Measurements from ENCODE around the gene MEIS1.
"Not testable (repeated sequence)": the region's sequence is repeated elsewhere in the genome, so short reads cannot be mapped to it uniquely, and the experiment has no call there.

MEIS1 gene

DNA sequence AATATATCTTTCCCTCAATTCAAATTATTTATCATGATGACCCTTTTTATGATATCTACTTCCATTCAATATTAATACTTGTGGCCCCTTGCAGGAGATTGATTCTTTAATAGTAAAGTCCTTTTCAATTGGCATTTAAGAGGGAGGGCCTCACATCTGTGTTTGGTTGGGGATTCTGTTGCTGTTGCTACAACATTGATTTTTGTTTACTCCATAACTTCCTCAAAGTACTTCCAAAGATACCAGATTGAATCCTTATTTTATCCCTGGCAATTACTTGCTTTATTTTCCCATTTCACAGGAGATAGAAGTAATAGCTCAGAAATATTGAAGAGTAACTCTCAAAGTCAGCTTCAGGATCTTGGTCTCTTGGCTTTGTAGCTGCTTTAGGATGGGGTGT is 32.8 kb downstream of the MEIS1 start:
- no peak for DNase-seq (ENCODE audit: low read depth, low spot score)

DNA sequence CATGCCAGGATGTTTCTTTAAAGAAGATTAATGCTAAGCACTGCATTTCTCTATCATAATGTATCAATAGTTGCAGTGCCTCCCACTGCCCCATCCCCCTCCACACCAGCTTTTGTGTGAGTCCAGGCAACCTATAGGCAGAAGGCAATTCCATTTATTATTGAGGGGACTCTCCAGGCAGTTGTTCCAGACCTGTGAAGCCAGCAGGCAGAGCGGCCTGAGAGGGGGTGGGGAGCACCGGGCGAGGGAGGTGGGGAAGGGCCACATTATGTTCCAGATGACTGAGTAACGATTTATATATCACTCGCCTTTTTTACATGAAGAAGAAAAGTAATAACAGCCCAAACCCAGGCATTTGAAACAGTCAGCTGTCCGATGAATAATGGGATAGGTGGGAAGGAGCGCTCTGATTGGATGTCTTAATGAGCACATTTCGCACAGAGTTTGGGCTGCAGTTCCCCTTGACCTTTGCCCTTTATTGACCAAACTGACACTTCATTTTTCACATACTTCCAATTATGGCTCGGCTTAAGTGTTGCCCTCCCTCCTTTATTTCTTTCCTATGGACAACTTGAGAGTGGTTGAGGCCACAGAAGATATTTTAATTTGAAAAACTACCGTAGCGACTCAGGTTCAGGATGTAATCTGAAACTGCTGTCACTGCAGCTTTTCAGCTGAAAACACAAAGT is 34.4 kb downstream of the MEIS1 start:
- DNase-seq (ENCODE audit: low read depth, low spot score), result no peak

DNA sequence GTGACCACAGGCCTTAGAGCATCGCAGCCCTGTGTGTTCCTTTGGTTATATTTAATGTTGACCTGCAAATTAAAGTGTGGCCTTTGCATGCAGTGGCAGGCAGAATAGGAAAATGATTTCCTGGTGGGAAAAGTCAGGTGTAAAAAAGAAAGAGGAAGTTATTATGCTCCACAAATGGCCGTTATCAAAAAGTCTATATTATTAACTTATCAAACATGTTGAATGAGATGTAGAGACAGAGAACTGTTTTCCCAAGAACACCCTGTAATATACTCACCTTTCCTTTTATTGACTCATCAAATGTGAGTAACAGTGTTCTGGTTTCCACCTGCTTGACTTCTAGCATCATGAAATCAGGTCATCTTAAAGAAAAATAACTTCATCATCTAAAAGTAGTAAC is 35.3 kb downstream of the MEIS1 start:
- no peak for DNase-seq (ENCODE audit: low read depth, low spot score)

DNA sequence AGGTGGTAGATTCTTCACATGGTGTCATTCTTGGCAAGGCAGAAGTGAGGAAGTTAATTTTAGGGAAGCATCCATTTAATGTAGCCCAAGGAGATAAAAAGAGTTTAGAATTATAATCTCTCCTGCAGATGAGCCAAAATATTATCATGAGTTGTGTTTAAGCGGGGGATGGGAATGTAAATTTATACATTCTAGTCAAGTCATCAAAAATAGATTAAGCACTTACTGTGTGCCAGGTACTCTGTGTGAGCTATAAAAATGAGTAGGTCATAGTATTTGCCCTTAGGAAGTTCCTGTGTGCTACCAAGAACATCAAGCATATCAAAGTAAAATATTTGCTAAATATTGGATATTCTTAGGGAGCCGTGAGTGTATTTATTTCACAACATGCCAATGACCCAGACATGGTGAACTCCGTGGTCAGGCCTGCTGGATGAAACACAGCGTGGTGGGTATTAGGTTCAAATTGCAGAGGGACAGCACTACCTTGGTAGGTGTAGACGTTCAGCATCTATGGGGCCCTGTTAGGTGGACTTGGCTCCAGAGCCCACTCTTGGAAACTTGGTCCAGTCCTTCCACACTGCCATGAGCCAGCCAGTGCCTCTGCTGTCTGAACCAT is 37.4 kb downstream of the MEIS1 start:
- no peak for DNase-seq (ENCODE audit: low read depth, low spot score)

DNA sequence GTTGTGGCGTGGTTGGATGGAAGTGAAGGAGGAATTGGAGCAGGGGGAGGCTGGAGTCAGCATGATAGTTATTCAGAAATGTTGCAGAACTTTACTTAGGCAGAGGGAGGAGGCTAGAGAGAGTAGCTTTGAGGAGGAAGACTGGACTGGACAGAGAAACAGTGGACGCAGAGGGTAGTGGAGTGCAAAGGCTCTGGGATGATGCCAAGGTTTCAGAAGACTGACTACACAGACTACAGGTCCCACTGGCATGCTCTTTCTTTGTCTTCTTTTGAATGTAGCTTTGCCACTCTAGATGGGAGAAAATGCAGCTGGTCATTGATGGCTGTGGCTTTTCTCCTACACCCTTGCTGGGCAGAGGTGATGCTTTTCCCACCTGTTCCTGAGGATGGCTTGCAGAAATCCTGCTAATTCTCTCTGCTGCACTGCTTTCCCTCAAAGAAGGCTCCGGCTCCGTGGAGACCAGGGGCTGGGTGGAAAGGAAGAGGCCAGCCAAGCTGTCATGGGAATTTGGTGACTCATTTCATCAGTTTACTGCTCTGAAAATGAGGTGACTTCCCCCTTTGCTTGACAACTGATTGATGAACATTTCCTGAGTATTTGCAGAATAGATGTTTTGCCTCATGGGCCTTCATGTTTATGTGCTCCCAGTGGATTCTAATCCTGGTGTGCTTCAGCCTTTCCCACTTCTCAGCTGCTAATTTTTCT is 42.4 kb downstream of the MEIS1 start:
- peak; percentile 5 for DNase-seq (ENCODE audit: low read depth, low spot score)

DNA sequence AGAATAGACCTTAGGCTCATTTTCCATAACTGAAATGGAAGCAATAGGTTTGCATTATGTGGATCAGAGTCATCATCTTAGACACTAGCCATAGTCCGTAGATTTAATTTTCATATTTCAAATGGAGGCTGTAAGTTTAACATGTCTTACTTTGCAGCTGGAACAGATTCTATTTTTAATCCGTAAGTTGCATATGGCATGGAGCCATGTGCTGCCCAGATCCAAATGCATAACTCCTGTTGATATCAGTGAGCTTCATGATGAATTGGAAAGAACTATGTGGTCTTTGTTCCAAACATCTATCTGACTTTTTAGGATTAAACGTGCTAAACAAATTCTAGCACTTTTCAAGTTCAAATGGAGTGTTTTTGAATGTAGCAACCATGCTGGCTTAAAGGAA is 43.4 kb downstream of the MEIS1 start:
- DNase-seq (ENCODE audit: low read depth, low spot score), result no peak

DNA sequence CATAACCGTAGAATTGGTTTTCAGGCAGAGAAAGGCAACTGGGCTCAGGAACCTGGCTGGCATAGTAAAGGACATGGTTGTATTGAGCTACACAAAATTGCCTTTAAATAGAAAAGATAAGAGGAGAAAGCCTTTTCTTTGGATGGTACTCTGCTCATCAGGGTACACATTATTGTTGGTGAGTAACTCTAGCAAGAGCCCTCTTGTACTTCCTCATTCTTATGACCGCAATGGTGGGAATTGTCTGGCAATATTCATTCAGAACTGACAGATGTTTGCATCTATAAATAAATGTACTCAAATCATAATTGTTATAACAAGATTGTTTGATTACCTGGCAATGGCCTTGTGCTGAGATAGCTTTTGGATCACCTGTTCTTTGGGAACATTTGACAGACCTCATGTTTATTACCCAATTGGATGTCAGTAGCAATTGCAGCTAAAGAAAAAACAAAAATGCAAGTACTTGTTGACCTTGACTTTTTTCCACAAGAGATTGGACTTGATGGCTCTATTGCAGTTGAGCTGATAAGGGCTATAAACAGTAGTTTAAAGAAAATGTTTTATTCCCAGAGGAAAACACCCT is 43.9 kb downstream of the MEIS1 start:
- no peak for DNase-seq (ENCODE audit: low read depth, low spot score)

DNA sequence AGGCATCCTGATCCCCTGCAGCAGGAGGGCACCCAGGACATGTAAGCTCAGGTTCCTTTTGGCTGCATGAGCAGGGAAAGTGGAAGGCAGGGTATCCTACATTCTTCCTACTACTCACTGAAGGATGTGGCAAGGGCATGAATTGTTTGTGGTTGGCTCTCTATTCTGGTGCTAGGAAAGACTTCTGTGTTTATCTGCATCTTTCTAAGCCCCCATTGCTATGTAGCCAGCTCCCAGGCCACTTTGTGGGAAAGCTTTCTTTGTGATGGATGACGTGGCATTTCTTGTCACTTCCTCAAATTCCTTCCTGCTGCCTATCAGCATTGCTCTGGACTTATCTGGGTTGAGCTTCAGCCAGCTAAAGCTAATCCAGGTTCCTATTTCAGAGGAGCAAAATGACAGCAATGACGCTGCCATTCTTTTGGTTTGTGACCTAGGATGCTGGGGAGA is 46.2 kb downstream of the MEIS1 start:
- DNase-seq (ENCODE audit: low read depth, low spot score), result peak; percentile 88

DNA sequence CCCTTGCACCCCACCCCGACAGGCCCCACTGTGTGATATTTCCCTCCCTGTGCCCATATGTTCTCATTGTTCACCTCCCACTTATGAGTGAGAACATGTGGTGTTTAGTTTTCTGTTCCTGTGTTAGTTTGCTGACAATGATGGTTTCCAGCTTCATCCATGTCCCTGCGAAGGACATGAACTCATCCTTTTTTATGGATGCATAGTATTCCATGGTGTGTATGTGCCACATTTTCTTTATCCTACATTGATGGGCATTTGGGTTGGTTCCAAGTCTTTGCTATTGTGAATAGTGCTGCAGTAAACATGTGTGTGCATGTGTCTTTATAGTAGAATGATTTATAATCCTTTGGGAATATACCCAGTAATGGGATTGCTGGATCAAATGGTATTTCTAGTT is 50.3 kb downstream of the MEIS1 start:
- not testable (repeated sequence) for DNase-seq (ENCODE audit: low read depth, low spot score)

DNA sequence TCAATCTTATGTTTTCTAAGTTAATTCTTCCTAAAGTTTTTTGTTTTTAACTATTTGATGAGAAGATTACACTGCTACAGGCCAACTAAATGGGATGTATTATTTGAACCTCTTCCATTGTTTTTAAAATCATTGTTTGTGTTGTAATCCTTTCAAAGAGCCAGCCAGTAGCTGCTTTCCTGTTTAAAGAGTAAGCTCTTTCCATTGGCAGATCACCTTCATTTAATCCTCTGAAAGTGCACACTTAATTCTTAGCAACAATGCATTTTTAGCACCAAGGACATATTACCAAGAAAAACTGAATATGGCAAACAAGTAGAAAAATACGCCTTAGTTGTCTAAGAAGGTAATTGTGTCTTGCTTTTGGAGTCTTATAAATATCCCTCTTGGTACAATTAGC is 54.0 kb downstream of the MEIS1 start:
- no peak for DNase-seq (ENCODE audit: low read depth, low spot score)

DNA sequence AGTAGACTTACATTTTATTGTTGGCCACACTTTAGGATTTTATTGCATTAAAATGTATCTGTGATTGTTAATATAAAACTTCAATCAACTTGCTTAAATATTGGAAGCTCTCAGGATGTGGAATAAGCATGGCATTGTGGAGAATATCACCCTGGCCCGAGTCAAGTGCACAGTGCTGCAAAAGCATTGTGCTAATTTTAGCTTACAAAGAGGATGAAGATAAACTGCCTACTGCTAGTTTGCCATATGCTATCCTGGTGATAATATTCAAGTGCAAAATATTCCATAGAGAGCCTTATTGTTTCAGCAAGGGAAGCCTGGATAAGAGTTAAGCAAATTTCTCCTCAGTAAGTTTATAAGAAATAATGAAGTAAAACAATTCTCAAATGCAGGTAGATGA is 54.5 kb downstream of the MEIS1 start:
- no peak for DNase-seq (ENCODE audit: low read depth, low spot score)

DNA sequence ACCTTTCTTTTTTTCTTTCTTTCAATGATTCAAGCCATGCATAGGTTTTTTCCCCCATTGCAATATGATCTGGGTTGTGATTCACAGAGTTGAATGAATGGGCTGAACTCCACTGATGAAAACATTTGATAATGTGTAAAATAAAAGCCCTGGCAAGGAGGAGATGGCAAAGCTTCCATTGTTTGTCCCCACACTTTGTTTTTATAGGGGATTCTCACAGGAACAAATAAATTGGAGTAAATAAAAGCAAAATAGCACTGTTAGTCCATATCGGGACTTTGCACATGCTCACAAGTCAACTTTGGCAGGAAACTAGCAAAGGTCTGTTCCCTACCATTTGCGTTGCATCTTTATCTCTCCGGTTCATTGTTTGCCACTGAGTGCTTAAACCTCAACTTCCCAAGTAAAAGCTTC is 55.7 kb downstream of the MEIS1 start:
- no peak for DNase-seq (ENCODE audit: low read depth, low spot score)

DNA sequence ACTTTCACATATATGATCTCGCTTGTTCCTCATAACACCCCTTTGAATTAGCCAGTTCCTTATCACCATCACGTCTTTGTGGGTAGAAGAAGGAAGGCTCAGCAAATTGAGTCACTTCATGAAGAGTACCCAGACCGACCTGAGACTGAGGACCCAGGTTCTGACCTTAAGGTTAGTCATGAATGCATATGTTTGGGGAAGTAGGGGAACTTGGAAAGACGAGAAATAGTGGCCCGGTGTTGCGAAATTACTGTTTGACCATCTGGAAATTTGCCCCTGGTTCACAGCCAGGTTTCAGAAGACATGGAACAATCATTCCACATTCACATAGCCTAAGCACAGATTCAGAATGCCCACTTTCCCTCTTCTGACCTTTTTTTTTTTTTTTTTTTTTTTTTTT is 59.8 kb downstream of the MEIS1 start:
- DNase-seq (ENCODE audit: low read depth, low spot score), result no peak

DNA sequence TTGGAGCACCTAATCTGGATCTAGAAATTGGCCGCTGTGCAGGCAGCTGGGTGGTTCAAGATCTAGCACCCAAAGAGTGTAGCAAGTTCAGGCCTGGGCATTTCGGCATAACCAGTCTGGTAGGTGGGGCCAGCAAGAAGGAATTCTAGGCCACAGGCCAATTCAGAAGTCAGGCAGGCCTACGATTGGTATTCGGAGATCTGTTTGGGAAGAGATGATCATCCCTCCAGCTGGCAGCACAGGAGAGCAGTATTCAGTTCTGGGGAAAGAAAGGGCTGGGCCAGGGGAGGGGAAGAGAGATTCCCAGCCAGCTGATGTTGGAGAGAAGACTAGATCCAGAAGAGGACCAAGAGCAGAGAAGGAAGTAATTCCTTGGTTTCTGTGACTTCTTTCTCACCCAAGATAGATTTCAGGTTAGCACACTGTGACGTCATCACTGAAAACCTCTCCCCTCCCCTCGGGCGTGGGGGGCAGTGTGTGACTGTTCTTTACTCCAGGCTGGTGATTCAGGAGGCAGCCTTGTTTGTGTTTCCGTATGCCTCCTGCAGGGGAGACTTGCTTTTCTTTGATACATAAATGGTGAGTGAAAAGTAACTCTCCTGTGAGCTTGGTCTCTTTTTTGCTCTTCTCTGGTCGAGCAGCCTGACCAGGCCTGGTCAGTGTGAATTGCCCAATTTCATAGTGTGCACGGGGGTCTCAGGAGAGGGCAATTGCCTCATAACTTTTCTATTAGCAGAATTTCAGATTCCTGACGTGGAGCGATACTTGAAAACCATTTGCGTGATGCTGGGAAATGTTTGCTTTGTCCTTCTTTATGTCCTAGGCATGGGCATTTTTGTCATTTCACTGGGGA is 61.1 kb downstream of the MEIS1 start:
- peak; percentile 74 for DNase-seq (ENCODE audit: low read depth, low spot score)

DNA sequence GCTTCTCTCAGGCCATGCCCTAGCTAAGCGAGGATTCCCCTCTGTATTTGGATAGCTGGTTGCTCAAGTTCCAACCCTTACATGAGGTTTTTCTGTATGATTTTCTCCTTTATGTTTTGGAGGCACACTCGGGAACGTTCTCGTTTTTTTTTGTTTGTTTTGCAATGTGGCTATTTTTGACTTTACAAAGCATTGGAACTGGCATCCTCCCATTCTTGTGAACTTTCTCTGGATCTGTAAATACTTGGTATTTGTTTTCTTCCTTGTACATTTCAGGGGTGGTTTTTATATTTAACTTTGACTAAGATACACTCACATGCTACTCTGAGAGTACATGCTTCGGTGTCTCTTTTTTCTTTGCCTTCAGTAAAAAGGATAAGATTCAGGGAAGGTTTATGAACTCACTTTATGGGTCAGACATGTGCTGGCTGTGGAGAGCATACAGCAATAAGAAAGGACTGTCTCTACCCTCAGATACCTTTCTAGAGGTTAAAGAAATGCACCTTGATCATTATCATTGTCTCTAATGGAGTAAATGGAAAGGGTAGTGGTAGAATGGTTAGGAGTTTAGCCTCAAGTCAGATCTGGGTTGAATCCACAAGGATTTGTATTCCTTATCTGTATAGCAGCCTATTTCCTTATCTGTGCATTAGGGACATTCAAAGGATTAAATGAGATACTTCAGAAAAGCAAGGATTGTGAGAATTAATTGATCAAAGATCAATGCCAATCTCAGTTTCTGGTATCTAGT is 61.9 kb downstream of the MEIS1 start:
- DNase-seq (ENCODE audit: low read depth, low spot score), result no peak

DNA sequence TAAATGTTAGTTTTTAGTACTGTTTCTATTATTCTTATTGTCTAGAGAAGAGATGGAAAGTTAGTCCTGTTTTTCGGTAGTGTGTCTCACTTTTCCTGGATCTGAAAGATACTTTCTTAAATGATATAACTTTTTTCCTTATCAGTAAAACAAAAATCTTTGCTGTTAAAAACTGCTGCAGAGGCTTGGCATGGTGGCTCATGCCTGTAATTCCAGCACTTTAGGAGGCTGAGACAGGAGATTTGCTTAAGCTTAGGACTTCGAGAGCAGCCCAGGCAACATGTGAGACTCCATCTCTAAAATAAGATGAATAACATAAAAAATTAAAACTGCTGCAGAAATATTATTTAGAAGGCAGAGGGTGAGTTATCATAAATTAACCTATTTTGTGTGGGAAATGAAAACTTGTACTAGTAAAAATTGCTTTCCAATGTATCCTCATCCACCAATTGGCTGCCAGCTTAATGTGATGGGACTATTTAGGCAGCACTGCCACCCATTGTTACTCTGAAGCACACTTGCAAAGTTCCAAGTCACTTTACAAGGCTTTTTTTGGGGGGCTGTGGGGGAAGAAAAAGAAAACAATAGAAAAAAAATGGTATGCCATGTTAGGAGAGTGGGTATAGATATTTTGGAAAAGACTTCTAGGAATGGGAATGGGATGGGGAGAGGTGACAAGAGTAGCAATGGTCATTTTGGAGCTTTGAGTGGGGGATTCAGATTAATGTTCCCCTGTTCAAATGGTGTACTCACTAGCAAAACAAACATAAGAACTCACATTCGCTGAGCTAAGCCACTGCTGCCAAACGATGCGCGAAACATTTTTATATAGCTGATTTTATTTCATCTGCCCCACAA is 62.7 kb downstream of the MEIS1 start:
- DNase-seq (ENCODE audit: low read depth, low spot score), result no peak

DNA sequence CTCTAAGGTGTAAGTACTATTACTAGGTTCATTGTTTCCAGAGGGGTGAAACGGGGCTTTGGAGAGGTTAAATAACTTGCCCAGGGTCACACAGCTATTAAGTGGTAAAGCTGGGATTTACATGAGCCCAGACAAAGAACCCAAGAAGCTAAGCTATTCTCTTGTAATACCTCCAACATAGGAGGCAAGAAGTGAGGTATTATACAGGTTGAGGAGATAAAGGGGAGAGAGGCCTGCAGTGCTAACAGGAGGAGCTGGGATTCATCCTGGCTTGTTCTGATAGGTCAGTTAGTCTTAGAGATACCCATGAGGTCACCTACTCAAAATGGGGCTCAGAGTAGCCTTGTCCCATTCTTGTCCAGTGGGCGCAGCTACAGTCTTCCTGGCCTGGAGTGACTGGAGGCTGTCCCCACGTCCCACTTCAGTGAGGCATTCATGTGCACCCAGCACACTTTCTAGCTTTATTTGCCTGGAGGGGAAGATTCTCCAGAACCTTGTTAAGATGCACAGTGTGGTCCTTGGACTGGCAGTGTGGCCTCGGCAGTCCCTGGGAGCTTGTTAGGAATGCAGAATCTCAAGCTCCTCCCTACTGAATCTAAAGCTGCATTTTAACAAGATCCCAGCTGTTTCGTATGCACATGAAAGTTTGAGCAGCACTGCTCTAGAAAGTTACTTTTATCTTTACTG is 63.5 kb downstream of the MEIS1 start:
- DNase-seq (ENCODE audit: low read depth, low spot score), result peak; percentile 44

DNA sequence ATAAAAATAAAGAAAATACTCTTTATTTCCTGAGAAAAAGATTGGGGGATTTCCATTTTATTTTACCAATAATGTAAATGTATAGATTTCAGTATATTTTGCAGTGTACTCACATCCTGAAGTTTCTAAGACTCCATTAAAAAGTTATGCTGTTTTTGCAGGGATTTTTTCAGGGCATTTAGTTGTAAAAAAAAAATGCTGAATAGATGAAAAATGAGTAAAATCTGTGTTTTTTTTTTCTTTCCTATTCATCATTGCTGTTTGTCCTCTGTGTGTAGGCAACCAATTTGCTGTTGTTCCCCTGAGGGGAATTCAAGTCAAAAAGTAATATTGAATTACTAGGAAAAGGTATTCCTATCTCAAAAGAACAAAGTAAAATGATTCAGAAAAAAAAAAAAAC is 66.3 kb downstream of the MEIS1 start:
- DNase-seq (ENCODE audit: low read depth, low spot score), result no peak

DNA sequence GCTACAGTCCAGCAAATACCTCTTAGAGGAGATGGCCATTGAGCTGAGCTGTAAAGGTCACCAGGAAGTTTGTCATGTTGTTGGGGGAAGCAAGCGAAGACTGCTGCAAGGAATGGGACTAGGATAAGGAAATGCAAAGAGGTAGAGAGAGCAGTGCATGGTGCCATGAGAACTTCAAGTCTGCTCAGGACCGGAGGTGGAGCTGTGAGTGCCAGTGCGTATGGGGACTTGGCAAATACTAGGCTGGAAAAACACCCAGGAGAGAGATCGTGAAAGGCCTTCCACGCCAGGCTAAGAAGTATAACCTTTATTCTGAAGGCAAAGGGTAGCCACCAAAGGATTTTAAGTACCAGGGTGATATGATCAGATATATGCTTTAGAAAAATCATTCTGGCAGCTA is 71.3 kb downstream of the MEIS1 start:
- DNase-seq (ENCODE audit: low read depth, low spot score), result no peak

Data from ELF-1 (cell line).